GM23248 (cell line): ENCODE data around the gene SUCNR1.
"Not testable (repeated sequence)": the region's sequence is repeated elsewhere in the genome, so short reads cannot be mapped to it uniquely, and the experiment has no call there.

Source experiments
- EZH2 ChIP-seq: fragments of 200-600 bp; sonication (generic); IDR thresholded peaks from 2 replicates; pipeline ENCODE4 v1.6.1; 2018; ENCODE audit warnings: antibody characterized with exemption, mild to moderate bottlenecking; ENCODE audit not compliant: insufficient read depth, poor library complexity, severe bottlenecking
- EZH2phosphoT487 ChIP-seq: fragments of 200-600 bp; sonication (generic); IDR thresholded peaks from 2 replicates; pipeline ENCODE4 v1.6.1; 2018; ENCODE audit warnings: antibody characterized with exemption, moderate library complexity, mild to moderate bottlenecking, low read depth; ENCODE audit not compliant: insufficient read depth

DNA sequence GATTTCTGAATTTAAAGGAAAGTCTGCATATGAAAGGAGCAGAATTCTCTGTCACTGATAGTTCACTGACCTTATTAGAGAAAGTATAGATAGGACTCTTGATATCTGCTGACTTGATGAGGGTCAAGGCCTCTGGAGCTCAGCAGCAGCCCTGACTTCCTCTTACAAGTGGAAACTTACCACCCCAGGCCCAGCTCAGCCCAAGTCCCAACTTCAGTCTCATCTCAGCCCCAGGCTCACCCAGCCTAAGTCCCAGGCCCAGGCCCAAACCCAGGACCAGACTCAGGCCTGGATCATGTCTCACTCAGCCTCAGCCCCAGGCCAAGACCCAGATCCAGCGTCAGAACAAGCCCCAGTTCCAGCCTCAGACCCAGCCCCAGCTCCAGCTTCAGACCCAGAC lies 24.7 kb downstream of the SUCNR1 start:
- TF ChIP-seq EZH2, EZH2phosphoT487: not testable (repeated sequence)
